Pons (tissue), 1 donor: ENCODE data around the gene PRMT5.
"Not testable (repeated sequence)": the region's sequence is repeated elsewhere in the genome, so short reads cannot be mapped to it uniquely, and the experiment has no call there.

ENCODE experiments used
- DNase-seq: peaks from one replicate; pipeline ENCODE4 v3.0.0-alpha.2; 2016; ENCODE audit warnings: low spot score

Gene PRMT5

GRCh38 chr14:22929104-22929960 lies at the start of gene PRMT5:
Gene PRMT5 (minus strand): TSS chr14:22929376. CDS start chr14:22929361, 15 bp downstream.
- DNase-seq, result peak; percentile 100

GRCh38 chr14:22978487-22978837 lies 49.3 kb upstream of the PRMT5 start:
- no peak for DNase-seq

GRCh38 chr14:22977684-22978486 lies 48.7 kb upstream of the PRMT5 start:
- DNase-seq, result no peak

- no peak for DNase-seq
Measured at GRCh38 chr14:22977434-22977683, 48.2 kb upstream of the PRMT5 start.

GRCh38 chr14:22976620-22977433 lies 47.7 kb upstream of the PRMT5 start:
- no peak for DNase-seq

GRCh38 chr14:22974530-22975313 lies 45.5 kb upstream of the PRMT5 start:
- no peak for DNase-seq

GRCh38 chr14:22973217-22974032 lies 44.2 kb upstream of the PRMT5 start:
- peak; percentile 61 for DNase-seq

GRCh38 chr14:22972313-22972930 lies 43.2 kb upstream of the PRMT5 start:
- DNase-seq, result no peak

- DNase-seq, result no peak
Measured at GRCh38 chr14:22971152-22971551, 42.0 kb upstream of the PRMT5 start.

- no peak for DNase-seq
Measured at GRCh38 chr14:22966783-22967269, 37.6 kb upstream of the PRMT5 start.

- not testable (repeated sequence) for DNase-seq
Measured at GRCh38 chr14:22965916-22966782, 37.0 kb upstream of the PRMT5 start.

GRCh38 chr14:22962061-22962676 lies 33.0 kb upstream of the PRMT5 start:
- DNase-seq, result no peak

- no peak for DNase-seq
Measured at GRCh38 chr14:22955702-22956569, 26.8 kb upstream of the PRMT5 start.

GRCh38 chr14:22952418-22952817 lies 23.2 kb upstream of the PRMT5 start:
- no peak for DNase-seq

- not testable (repeated sequence) for DNase-seq
Measured at GRCh38 chr14:22951795-22952194, 22.6 kb upstream of the PRMT5 start.

GRCh38 chr14:22945642-22946041 lies 16.5 kb upstream of the PRMT5 start:
- DNase-seq, result no peak

- no peak for DNase-seq
Measured at GRCh38 chr14:22939684-22940083, 10.5 kb upstream of the PRMT5 start.

- DNase-seq, result no peak
Measured at GRCh38 chr14:22935156-22935555, 6.0 kb upstream of the PRMT5 start.
